BJ (cell line): ENCODE results near the gene LYPD6. TPM values are rescaled to one million over a fixed set of nuclear protein-coding genes. Genes with fewer than 3 reads are reported as not detected.

Source experiments
- CTCF ChIA-PET: fragments of 350-600 bp; formaldehyde crosslinking; extraction: SDS; loops from one replicate; lab custom pipeline; 2021; ENCODE audit warnings: antibody characterized with exemption, inconsistent platforms; lab: Yijun Ruan, JAX
- POLR2A ChIA-PET: fragments of 300-600 bp; sonication (Branson Sonifier 250); formaldehyde crosslinking; extraction: SDS; loops from one replicate; lab custom pipeline; 2021; ENCODE audit warnings: antibody characterized with exemption; lab: Charles Lee
- DNase-seq: peaks from one replicate; pipeline ENCODE4 v3.0.0-alpha.2; 2011; ENCODE audit warnings: low read depth
- H3K27me3 ChIP-seq: 2 replicates; pipeline ENCODE4 v1.6.0; 2011; ENCODE audit warnings: low read length; ENCODE audit not compliant: control insufficient read depth, insufficient read depth
- H3K36me3 ChIP-seq: 2 replicates; pipeline ENCODE4 v1.5.1; 2011; ENCODE audit warnings: low read length; ENCODE audit not compliant: control insufficient read depth, insufficient read depth
- H3K4me3 ChIP-seq: 2 replicates; pipeline ENCODE4 v1.5.1; 2011; ENCODE audit warnings: low read depth, mild to moderate bottlenecking, control low read depth, low read length
- polyA plus RNA-seq: library from polyadenylated mRNA; depleted of rRNA; stranded (reverse); fragments of >200 nt; gene quantifications from 2 replicates; pipeline ENCODE4 v1.2.3, GENCODE V29; 2011
- TF ChIP-seq, protein P1 (sequence below): IDR thresholded peaks from 2 replicates; pipeline ENCODE4 v1.5.1; 2011; ENCODE audit warnings: low read depth, mild to moderate bottlenecking, control low read depth, inconsistent platforms, low read length, moderate library complexity; ENCODE audit not compliant: insufficient read depth

LYPD6 gene
- polyA plus RNA-seq, 1 experiment: 7.1 TPM

DNA sequence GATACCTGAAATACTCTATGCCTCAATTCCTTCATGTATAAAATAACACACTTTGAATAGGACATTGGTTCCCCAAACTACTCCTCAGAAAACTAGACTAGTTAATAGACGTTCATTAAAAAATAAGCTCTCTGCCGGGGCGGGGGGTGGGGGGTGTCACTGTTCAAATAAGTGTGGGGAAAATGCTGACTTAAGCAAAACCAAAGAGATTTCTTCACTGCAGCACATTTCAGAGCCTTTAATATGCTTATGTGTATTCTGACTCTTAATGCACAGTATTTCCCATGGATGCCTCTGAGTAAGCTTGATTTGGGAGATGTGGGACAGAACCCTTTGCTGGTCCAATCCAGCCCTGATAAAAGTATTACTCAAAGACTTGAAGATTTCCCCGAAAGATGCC, 93.2 kb downstream of the LYPD6 start:
- CTCF ChIA-PET: interaction anchor here (0.6 to 1.4 kb wide), 3 partner anchors 9 to 149 kb away, joined by 3 to 4 read pairs (median 3); no protein-coding TSS in a partner anchor
- H3K4me3 ChIP-seq: no peak overlapping the region

DNA sequence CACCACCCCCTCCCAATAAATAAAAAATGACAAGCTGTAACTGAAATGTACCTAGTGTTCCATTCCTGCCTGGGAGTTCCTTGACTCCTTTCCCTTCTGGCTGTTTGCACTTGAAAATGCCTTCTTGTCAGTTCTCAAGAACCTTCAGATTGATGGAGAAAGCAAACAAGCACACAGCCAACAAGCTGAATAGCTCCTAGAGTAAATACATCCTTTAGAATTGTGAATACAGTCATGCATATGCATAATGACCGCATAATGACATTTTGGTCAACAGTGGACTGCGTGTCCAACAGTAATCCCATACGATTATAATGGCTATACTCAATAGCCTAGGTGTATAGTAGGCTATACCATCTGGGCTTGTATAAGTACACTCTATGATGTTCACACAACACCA, 97.0 kb downstream of the LYPD6 start:
- TF ChIP-seq, protein P1, sequence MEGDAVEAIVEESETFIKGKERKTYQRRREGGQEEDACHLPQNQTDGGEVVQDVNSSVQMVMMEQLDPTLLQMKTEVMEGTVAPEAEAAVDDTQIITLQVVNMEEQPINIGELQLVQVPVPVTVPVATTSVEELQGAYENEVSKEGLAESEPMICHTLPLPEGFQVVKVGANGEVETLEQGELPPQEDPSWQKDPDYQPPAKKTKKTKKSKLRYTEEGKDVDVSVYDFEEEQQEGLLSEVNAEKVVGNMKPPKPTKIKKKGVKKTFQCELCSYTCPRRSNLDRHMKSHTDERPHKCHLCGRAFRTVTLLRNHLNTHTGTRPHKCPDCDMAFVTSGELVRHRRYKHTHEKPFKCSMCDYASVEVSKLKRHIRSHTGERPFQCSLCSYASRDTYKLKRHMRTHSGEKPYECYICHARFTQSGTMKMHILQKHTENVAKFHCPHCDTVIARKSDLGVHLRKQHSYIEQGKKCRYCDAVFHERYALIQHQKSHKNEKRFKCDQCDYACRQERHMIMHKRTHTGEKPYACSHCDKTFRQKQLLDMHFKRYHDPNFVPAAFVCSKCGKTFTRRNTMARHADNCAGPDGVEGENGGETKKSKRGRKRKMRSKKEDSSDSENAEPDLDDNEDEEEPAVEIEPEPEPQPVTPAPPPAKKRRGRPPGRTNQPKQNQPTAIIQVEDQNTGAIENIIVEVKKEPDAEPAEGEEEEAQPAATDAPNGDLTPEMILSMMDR: no peak
- H3K4me3 ChIP-seq: no peak overlapping the region
- CTCF ChIA-PET: interaction anchor here (1.2 kb wide), 1 partner anchor 10 kb away, joined by 3 read pairs; no protein-coding TSS in a partner anchor
- H3K27me3 ChIP-seq: no peaks in the 10 kb centered on the region
- H3K36me3 ChIP-seq: no peaks in the 10 kb centered on the region
- DNase-seq: no peak
- POLR2A ChIA-PET: no interaction called here

More for the DNA sequence above, 93.2 kb downstream of the LYPD6 start:
- Histone ChIP-seq H3K36me3 (no peaks in the 10 kb centered on the region), H3K27me3 (no peaks in the 10 kb centered on the region)
- TF ChIP-seq, protein P1: no peak
- POLR2A ChIA-PET: no interaction called here
- DNase-seq: no peak

DNA sequence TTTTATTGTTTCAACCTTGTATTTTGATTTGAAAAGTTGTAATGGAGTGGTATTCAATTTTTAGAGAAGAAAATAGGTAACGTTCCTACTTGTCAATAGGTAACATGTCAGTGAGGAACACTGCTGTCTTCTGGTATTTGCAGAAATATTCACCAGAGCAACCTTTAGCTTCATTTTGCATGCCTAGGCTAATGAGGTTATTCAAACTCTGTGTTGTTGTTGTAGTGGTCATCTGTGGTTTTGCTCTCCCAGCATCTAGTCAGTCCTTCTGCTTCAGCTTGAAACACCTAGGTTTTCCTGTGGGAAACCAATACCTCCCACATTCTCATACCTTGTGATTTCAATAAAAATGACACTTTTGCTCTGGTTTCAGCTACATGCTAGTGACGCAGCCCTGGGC, 98.4 kb downstream of the LYPD6 start:
- POLR2A ChIA-PET: no interaction called here
- no peaks in the 10 kb centered on the region for H3K27me3 ChIP-seq
- TF ChIP-seq, protein P1: no peak
- H3K4me3 ChIP-seq: no peak overlapping the region
- H3K36me3 ChIP-seq: no peaks in the 10 kb centered on the region
- DNase-seq: no peak
- CTCF ChIA-PET: interaction anchor here (1.0 kb wide), 1 partner anchor 40 kb away, joined by 3 read pairs; no protein-coding TSS in a partner anchor

DNA sequence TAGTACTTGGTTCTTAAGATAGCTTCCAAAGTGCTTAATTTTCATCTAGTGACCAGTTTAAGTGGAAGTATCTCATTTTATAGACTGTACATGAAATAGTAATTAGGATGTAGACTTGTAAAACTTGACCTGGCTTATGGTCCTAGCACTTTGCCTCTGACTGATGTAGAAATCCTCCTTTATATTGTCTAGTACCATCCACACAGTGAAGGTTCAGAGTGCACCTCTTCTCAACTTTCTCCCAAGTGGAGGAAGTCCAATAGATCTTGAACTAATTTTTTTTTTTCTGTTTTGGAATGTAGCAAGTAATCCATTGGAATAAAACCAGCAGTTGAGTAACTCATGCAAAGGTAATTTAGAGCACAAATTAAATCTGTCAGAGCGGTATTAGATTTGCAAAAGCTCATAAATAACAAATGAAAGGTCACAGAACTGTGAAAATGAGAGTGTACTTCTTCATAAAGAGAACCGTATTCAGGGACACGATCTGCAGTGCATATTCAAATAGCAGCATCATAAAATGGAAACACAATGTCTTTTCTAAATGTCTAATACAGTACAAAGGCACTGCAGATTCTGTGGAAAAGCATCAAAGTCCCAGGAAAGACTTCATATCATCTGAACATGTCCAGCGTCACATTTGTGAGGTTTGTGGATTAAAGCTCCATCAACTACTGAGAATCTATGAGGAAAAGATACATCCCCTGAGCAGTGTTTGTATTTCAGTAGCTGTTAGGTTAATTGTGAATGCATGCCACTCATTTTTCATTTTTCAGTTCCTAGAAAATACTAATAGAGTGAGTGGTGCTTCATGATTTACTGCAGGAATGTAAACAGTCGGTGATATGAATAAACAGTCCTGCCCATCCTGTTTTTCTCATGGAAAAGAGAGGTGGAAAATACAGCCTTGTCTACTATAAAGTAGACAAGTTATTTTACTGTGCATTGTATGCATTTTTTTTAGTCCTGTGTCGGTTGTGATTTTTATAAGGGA, 100.7 kb downstream of the LYPD6 start:
- no peaks in the 10 kb centered on the region for H3K36me3 ChIP-seq
- H3K27me3 ChIP-seq: no peaks in the 10 kb centered on the region
- POLR2A ChIA-PET: interaction anchor here (0.6 kb wide), 1 partner anchor 70 kb away, joined by 6 read pairs; no protein-coding TSS in a partner anchor
- CTCF ChIA-PET: interaction anchor here (0.7 to 1.3 kb wide), 2 partner anchors 20 to 36 kb away, joined by 3 to 4 read pairs; no protein-coding TSS in a partner anchor
- TF ChIP-seq, protein P1: no peak
- no peak overlapping the region for H3K4me3 ChIP-seq
- peak; percentile 12 for DNase-seq

DNA sequence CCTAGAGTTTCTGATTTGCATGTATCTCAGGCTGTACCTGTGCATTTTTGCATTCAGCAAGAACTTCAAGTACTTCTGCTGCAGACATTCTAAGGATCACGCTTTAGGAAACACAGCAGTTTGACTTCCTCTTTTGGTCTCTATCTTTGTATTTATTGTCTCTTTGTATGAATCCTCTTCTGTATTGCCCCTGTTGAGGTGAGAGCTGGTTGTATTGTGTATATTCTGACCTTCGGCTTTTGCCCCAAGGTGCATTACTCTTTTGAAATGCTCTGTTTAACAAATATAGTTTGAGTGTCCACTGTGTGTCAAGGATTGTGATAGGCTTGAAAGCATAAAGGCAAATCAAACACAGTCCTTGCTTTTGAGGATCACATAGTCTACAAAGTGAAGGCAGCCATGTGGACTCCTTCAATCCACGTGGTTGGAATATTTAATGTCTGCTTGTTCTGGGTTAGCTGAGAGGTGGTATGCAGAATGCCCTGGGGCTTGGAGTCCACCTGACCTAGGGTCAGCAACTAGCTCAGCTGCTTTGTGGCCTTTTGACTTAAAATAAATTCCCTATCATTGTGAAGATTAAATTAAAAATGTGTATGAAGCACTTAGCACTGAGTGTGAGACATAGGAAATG, 108.1 kb downstream of the LYPD6 start:
- POLR2A ChIA-PET: no interaction called here
- Histone ChIP-seq H3K36me3 (no peaks in the 10 kb centered on the region), H3K27me3 (no peaks in the 10 kb centered on the region), H3K4me3 (no peak overlapping the region)
- TF ChIP-seq, protein P1: no peak
- CTCF ChIA-PET: no interaction called here
- DNase-seq: no peak
